ENCODE data around the gene CPNE7.

The CPNE7 gene

DNA sequence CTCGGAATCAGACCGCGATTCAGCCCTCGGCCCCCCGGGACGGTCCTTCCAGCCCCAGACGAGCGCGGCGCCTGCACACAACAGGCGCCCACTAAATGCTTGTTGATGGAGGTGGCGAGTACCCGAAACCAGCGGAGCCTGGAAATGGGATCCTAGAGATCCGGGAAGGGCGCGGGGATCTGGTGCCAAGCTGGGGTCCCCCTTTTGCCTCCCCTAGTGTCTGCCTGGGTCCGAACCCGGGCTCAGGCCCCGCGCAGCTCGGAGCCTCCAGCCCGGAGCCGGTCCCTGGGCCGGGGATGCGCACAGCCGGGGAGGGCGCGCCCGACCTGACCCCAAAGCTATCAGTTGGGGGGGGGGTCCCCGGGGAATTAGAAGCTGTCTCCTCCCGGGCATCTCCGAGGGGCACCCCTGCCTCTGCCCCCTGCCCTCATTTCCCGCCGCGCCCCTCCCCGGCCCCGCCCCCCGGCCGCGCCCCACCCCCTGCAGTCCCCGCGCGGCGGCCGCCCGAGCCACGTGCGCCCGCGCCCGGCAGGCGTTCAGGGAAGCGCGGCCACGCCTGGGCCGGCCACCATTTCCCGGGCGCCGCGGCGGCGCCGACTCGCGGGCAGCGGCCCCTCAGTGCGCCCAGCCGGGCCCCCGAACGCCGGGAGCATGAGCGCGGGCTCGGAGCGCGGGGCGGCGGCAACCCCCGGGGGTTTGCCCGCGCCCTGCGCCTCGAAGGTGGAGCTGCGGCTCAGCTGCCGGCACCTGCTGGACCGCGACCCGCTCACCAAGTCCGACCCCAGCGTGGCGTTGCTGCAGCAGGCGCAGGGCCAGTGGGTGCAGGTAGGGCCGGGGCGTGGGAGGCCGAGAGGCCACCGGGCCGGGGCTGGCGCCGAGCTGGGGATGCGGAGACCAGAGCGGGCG lies at the start of gene CPNE7:
Gene CPNE7, plus strand, starts transcription at position 512 of the 906 bp plus-strand sequence. Its CDS starts 140 bp downstream, at position 652.
- DNase-seq = no peak

DNA sequence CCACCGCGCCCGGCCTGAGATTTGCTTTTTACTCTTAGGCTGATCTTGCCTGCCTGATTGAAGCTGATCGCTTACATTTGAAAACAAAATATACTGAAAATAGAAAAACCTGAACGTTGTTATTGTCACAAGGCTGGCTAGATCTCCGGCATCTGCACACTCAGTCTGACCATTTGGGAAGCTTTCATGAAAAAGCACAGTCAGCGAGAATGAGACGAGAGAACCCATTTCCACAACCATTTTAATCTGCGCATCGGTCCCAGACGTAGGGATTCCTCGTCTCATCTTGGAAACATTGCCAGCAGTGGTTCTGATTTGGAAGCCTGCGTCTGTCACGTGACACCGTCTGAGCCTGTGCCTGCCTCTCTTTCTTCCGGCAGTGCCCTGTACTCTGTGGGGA lies 46.5 kb upstream of the CPNE7 start:
- no peak for DNase-seq

DNA sequence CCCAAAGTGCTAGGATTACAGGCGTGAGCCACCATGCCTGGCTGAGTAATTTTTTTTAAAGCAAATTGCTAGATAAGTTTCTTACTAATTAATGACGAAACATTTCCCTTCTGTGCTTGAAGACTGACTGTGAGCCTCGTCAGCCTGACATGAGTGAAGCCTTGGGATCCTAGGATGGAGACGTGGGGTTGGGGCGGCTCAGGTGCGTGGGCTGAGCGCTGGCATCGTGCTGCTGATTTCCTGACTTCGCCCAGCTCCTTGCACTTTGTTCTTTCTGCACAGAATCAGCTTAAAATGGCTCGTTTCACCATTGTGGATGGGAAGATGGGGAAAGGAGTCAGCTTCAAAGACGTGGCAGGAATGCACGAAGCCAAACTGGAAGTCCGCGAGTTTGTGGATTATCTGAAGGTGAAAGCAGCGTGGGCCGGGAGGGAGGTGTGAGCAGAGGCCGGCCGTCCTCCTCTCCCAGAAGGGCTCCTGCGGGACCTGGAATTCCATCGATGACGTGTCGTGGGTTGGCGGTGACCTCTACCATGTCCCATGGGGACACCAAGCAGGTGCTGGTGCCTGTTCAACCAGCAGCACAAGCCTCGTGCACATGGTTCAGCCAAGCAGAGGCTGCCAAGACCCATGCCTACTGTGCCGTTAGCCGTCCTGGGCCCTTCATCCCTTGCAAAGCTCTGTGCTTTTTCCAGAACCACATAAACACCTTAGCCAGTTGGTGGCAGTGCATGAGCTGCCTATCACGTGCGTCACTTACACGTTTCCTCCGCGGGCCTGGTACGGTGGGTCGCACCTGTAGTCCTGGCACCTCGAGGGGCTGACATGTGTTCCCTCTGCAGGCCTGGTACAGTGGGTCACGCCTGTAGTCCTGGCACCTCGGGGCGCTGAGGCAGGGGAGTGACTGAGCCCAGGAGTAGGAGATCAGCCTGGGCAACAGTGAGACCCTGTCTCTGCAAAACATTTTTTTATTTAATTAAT lies 44.9 kb upstream of the CPNE7 start:
- no peak for DNase-seq

DNA sequence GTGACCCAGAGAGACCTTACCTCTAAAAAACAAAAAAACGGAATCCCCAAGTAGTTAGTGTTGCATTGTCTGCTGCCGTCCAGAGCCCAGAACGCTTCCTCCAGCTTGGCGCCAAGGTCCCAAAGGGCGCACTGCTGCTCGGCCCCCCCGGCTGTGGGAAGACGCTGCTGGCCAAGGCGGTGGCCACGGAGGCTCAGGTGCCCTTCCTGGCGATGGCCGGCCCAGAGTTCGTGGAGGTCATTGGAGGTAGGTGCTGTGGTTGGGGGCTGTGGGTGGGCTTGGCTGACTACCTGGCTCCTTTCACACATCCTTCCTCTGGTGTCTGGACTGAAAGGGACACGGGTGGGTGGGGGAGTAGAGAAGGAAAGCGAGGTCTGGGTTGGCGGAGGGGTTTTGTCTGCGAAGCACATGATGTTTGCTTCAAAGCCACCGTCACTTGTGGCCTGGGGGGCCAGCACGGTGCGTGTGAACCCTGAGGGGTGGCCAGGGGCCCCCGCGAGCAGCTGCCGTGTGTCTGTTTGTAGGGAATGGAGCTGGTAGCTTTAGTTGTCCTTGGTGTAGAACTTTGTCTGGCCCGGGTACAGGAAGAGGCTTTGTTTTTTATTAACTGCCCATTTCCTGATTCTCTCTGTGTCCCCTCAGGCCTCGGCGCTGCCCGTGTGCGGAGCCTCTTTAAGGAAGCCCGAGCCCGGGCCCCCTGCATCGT lies 43.6 kb upstream of the CPNE7 start:
- no peak for DNase-seq

DNA sequence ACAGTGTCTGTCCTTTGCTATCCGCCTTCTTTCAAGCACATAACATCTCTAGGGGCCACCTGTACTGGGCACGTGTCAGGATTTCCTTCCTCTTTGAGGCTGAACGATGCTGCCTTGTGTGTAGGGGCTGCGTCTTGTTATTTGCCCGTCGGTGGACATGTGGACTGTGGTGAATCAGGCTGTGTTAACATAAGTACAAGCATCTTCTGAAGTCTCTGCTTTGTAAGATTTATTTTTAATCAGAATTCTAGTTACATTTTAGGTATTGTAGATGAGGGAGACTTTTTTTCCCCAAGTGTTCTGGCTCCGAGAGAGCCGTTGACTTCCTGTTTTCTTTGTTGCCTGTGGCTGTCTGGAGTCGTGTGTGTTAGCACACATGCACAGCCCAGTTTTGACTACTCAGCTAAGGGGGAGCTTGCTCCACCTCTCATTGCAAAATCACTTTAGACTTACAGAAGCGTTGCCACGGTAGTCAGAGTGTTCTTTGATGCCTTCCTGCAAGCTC lies 41.3 kb upstream of the CPNE7 start:
- DNase-seq = peak; percentile 90

DNA sequence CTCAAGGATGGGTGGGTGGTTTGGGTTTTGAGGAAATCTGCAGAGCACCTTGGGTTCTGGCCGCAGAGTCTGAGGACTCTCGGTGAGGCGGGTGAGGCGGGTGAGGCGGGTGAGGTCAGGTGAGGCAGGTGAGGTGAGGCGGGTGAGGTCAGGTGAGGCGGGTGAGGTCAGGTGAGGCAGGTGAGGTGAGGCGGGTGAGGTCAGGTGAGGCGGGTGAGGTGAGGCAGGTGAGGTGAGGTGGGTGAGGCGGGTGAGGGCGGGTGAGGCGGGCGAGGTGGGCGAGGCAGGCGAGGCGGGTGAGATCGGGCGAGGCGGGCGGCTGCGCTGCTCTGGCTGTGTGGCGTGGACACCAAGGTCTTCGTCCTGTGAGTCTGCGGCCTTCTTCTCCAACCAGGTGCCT lies 39.2 kb upstream of the CPNE7 start:
- no peak for DNase-seq

DNA sequence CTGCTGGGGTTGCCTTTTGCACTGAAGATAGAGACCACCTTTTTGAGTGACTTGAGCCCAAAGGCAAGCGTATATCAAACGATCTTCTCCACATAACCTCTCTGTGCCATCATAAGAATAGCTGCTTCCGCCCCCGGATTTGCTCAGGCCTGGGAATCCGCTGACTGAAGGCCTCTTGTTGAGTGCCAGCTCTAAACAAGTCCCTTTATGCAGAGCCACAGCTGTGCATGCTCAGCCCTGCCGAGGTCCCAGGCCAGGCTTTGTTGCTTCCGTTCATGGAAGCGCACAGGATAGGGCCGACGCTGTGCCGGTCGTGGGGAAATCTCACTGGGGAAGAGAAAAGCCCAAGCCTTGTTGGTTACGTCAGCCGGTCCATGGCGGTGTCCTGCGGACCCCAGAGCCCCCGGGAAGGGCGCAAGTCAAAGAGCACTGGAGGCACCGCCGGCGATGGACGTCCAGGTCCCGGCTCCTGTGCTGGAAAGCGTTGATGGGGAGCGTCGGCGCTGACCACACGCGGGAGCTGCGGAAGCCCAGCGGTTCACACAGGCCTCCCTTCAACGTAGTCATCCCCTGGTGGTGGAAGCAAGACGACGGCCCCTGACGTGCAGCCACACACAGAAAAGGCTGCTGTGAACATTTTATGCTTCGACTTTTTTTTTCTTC lies 38.5 kb upstream of the CPNE7 start:
- DNase-seq = no peak

DNA sequence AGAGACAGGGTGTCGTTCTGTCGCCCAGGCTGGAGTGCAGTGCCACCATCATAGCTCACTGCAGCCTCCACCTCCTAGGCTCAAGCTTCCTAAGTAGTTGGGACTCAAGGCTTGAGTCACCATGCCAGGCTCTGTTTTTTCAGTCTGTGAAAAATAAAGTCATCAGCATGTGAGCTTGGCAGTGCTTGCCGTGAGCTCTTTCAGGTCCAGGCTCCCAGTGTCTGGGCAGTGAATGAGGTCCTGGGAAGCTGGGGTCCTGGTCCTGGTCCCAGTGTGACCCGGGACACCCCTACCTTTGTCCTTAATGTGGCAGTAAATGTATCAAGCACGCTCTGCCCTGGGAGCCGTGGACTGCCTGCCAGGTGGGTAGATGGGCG lies 38.0 kb upstream of the CPNE7 start:
- no peak for DNase-seq

DNA sequence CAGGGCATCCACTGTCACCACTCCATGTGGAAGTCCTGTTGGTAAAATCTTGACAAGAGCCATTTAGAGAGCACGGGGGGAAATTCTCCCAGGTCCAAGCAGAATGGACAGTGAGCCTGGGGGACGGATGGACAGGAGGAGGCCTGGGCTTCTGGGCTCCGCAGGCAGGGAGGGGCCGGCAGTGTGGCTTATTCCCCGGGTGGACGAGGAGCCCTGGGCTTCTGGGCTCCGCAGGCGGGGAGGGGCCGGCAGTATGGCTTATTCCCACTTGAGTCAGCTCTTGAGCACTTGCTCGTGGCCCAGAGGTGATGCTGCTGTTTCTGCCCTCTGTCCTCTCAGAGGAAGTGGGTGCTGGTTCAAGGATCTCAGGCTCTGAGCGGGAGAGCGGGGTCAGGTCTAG lies 37.3 kb upstream of the CPNE7 start:
- DNase-seq = no peak

DNA sequence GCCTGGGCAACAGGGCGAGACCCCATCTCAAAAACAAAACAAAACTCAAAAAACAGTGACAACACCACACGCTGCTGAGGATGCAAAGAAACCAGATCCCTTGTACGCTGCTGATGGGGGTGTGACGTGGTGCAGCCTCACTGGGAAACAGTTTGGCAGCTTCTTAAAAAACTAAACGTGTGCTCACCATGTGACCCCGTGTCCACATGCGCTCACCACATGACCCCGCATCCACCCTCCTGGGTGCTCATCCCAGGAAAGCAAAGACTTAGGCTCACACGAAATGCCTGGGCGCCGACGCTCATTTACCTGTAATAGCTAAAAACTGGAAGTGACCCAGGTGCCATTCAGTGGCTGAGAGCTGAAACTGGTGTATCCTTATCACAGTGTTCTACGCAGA lies 35.0 kb upstream of the CPNE7 start:
- DNase-seq = no peak

DNA sequence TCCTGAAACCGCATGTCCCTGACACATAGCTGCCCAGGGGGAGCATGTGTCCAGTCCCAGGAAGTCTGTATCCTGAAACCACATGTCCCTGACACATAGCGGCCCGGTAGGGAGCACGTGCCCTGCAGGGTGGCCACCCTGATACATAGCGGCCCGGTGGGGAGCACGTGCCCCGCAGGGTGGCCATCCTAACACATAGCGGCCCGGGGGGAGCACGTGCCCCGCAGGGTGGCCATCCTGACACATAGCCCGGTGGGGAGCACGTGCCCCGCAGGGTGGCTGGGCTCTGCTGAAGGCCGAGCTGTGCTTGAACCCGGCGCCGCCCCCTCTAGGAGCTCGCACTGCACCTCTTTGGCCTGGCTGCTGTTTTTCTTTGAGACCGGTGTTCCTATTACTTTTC lies 33.8 kb upstream of the CPNE7 start:
- no peak for DNase-seq

DNA sequence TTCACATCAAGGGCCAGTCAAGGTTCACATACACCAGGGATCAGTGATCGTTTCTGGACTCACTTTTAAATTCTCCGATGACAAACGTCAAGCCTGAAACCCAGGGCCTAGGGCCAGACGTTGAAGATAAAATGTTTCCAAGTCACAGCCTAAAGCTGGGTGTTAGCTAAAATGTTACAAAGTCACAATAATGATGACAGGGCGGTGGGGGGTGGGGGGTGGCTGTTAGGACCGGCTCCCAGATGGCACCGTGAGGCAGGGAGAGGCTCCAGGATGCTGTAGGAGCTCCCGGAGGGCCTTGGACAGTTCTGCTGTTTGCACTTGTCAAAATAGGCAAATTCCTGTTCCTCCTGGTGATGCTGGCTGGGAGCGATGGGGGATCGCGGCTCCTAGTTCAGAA lies 31.4 kb upstream of the CPNE7 start:
- no peak for DNase-seq

DNA sequence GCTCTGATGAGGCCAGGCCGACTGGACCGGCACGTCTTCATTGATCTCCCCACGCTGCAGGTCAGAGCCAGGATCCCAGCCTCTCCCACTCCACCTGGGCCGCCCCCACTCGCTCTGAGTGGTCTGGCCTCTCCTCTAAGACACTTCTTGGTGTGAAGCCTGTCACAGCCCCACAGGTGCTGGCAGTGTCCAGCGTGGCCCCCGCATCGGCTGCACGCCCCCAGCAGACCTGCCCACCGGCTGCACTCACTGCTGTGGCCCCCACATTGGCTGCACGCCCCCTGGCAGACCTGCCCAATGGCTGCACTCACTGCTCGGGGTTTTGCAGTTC lies 30.9 kb upstream of the CPNE7 start:
- no peak for DNase-seq

DNA sequence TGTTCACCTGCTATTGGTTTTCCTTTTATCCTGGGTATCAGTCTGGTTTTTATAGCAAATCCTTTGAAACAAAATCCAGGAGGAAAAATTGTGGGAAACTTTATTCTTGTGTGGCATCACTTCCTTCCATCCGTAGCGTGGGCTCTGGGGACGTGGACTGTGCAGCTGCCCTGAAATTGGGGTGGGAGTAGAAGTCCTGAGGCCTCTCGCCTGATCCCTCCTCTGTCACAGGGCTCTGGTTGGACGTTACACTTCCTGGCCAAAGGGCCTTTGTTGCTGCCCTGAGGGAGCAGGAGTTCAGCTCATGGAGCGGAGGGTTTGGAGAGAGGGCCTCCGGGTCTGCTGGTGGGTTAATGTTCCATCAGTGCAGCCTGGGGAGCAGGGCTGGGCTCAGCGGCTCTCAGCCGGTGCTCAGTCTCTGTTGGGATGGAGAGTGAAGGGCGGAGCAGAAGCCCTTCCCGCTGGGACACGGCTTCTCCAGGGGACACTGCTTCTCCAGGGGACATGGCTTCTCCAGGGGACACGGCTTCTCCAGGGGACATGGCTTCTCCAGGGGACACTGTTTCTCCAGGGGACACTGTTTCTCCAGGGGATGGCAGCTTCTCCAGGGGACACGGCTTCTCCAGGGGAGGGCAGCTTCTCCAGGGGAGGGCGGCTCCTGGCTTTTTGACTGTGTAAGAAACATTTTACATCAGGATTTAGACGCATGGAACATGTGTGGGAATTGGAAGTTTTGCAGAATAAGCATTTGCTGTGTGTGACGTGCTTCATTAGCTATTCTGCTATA lies 30.3 kb upstream of the CPNE7 start:
- DNase-seq = no peak

DNA sequence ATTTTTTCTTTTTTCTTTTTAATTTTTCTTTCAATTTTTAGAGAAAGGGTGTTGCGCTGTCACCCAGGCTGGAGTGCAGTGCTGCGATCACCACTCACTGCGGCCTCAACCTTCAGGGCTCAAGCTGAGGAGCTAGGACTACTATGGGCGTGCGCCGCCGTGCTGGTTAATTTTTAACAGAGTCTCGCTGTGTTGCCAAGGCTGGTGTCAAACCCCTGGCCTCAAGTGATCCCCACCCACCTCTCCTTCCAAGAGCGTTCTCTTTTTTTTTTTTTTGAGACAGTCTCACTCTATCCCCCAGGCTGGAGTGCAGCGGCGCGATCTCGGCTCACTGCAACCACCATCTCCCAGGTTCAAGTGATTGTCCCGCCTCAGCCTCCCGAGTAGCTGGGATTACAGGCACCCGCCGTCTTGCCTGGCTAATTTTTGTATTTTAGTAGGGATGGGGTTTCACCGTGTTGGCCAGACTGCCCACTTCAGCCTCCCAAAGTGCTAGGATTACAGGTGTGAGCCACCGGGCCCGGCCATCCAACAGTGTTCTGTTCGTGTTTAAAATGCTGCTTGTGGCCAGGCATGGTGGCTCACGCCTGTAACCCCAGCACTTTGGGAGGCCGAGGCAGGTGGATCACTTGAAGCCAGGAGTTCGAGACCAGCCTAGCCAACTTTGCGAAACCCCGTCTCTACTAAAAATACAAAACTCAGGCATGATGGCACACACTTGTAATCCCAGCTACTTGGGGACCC lies 29.6 kb upstream of the CPNE7 start:
- no peak for DNase-seq

DNA sequence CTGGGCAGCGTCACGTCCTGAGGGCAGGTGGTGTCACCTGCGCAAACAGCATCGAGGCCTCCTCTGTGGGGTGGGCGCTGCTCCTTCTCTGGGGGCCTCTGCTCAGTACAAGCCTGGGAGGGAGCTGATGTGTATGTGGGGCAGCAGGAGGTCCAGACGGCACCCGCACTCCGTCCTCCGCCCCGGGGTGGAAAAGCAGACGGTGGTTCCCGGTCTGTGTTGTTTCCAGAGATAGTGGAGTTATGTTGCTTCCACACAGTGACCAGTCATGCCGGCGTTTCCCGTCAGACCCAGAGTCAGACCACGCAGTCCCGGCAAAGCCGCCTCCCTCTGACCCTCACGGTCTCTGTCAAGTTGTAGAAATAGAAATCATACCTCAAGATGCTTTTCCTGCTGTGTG lies 28.8 kb upstream of the CPNE7 start:
- no peak for DNase-seq

DNA sequence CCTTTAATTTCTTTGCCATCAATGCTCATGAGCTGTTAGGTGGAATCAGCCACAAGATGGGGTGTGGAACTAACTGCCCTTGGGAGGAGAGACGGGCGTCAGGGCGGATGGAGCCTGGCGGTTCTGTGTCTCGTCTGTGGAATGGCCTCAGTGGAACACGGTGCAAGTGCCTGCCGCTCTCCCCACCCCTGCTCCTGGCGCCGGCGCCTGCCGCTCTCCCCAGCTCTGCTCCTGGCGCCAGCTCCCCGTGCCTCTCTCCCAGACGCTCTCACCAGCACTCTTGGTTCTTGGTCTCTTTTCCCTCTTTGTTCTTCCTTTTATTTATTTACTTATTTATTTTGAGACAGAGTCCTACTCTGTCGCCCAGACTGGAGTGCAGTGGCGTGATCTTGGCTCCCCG lies 28.3 kb upstream of the CPNE7 start:
- DNase-seq = no peak

DNA sequence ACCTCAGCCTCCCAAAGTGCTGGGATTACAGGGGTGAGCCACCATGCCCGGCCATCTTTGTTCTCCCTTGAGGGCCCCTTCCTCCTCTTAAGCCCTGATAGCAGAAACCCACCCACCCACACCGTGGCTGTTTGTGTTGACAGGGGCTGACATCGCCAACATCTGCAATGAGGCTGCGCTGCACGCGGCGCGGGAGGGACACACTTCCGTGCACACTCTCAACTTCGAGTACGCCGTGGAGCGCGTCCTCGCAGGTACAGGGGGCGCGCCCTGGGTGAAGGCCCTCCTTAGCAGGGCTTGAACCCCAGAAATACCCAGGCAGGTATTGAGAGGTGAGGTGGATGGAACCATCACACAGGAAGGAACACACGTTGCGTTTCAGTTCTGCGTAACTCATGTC lies 27.7 kb upstream of the CPNE7 start:
- DNase-seq = no peak

DNA sequence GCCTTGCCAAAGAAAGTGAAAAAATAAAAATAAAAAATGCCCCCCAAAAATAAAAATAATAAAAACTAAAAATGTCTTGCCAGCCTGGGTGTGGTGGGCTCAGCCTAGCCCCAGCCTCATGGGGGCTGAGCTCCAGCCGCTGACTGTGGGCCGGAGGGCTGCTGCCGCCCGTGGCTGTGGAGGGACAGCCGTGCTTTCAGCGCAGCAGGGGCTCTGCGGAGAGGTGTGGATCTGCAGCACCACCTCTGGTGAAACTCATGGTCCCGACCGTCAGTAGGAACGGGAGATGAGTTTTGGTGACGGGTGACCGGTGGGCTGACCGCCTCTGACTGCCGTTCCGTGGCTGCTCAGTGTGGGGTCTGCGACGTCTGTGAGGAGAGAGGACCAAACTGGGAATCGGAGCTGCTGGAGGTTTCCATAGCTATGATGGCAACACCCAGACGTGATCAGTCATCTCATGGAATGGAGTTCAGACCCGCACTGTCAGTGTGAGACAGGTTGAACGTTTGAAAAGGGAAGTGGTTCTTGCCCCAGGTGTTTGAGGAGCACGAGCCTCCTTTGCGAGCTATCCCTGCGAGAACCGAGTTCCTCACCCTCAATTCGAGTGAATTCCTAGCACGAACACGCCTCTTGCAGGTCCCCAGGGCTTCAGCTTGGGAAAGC lies 27.1 kb upstream of the CPNE7 start:
- DNase-seq = no peak

DNA sequence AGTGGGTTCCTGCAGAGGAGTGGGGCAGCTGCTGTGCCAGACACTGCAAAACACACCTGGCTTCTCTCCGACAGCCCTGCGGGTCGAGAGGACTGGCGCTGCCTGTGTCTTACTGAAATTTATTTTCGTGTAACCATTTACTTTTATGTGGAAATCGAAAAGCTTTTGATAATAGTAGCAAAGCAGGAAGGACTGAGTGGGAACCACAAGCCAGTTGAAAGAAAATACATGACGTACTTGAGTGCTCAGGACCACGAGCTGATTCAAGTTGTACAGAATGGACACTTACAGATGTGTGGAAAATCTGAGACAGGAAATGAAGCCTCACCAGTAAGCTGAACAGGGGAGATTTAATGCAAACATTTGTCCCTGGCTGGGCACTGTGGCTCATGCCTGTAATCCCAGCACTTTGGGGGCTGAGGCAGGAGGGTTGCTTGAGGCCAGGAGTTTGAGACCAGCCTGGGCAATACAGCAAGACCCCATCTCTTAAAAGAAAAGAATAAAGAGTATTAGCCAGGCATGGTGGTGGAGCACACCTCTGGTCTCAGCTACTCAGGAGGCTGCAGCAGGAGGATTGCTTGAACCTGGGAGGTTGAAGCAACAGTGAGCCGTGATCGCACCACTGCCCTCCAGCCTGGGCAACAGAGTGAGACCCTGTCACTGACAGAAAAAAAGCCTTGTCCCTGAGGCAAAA lies 26.4 kb upstream of the CPNE7 start:
- DNase-seq = no peak

All from hematopoietic multipotent progenitor cell treated with erythropoietin and hydrocortisone succinate and interleukin-3 and kit ligand, for 4 days (in vitro differentiated cells).